Pancreas (tissue), 10 donors: ENCODE data around the gene REPS2. TPM values are rescaled to one million over a fixed set of nuclear protein-coding genes. Genes with fewer than 3 reads are reported as not detected.

Experiments used
- ATAC-seq, 4 donors: fragments of 200-7000 bp; cut with Tn5 transposase; one replicate each; pipeline versions ENCODE4 v1.8.0 to v1.9.1; 2020; ENCODE audit warnings: mild to moderate bottlenecking in 4 of 4, moderate library complexity in 4 of 4
- DNase-seq, 6 donors: peaks; one replicate each; pipeline ENCODE4 v3.0.0-alpha.2; 2020
- FAIRE-seq: peaks from 2 replicates; lab custom pipeline; 2012; peaks lifted over from hg19 to GRCh38; lab: Jason Lieb, UNC
- H3K27ac ChIP-seq, 4 donors: fragments of 200-600 bp; sonication (generic); 1 replicate in 3 of 4; 2 replicates in 1 of 4; pipeline versions ENCODE4 v1.5.0 to v1.8.0; 2020
- H3K27me3 ChIP-seq, 4 donors: fragments of 200-600 bp; one replicate each; pipeline ENCODE4 v1.8.0; 2021
- H3K36me3 ChIP-seq, 3 donors: fragments of 200-600 bp; sonication (generic) in 1 of 3; one replicate each; pipeline versions ENCODE4 v1.5.0 to v1.8.0; 2020 to 2021
- H3K4me1 ChIP-seq, 3 donors: fragments of 200-600 bp; one replicate each; pipeline ENCODE4 v1.8.0; 2021
- H3K4me3 ChIP-seq, 4 donors: fragments of 200-600 bp; sonication (generic) in 2 of 4; one replicate each; pipeline versions ENCODE4 v1.5.0 to v1.8.0; 2020 to 2021
- H3K9me3 ChIP-seq, 4 donors: fragments of 200-600 bp; one replicate each; pipeline ENCODE4 v1.8.0; 2021
- CTCF ChIP-seq, 4 donors: fragments of 200-600 bp; sonication (generic) in 3 of 4; IDR thresholded peaks; one replicate each; pipeline versions ENCODE4 v1.5.0 to v1.8.0; 2021; ENCODE audit warnings: antibody characterized with exemption in 4 of 4
- WGBS, 2 donors: extraction: QIAGEN DNeasy Blood & Tissue Kit; methylation state at CpG; one replicate each; pipeline ENCODE4 v1.1.7; 2013; 5-methylcytosine and 5-hydroxymethylcytosine counted together
- intact Hi-C, 3 donors: fragments of 100-400 bp; cut with DNase I; formaldehyde crosslinking; loops; one replicate each; pipeline versions ENCODE4 v1.11.1 to v1.14.2; 2022
- polyA plus RNA-seq, 2 donors: library from polyadenylated mRNA; stranded (reverse); fragments of 200-250 nt; gene quantifications; one replicate each; pipeline ENCODE4 v1.2.3, GENCODE V29; 2013
- total RNA-seq, 6 donors: library from RNA; stranded (reverse); fragmentation: NEBNext Ultra II Directional in 4 of 6; extraction: Animal tissue kit (Norgen Biotek cat#: 25700) in 4 of 6; gene quantifications; one replicate each; pipeline versions ENCODE4 v1.2.1 to v1.2.4, GENCODE V29; 2021 to 2023
- donor health status: healthy with polysubstance abuse.
- donor health status: DM: no; HTN: no; CAD: no; lungs with moderate emphysema.
- donor health status: DM: no; HTN: no; CAD: no.
- donor health status: control.
- donor health status: control.
- donor health status: Bipolar disorder and iron deficiency.
- donor health status: DM: yes; HTN: yes; CAD: no.
- donor health status: DM: no; HTN: no; CAD: no.
- donor health status: DM: no; HTN: no; CAD: no.
- donor health status: DM: yes; HTN: yes; CAD: no.

The REPS2 gene
- total and polyA plus RNA-seq, 8 donors = 5.2 to 29.3 (median 15.3) TPM

- Histone ChIP-seq H3K36me3 (no peaks in the 10 kb centered on the region), H3K4me3 (no peak overlapping the region), H3K27me3 (no peaks in the 10 kb centered on the region), H3K9me3 (no peaks in the 10 kb centered on the region), H3K4me1 (peaks cover 0 to 10% (median 4%) of the 10 kb centered on the region in 3 donors), H3K27ac (peak overlapping the region in 3 of 4 donors; percentile 40 to 65 (median 51))
- TF ChIP-seq CTCF (IDR thresholded peaks at IDR 0.05) = no peak
- peak; percentile 45 to 72 (median 63) for ATAC-seq
- FAIRE-seq = no peak
- no peak for DNase-seq
- intact Hi-C loops = no loop called here
Measured at GRCh38 chrX:17031827-17032226, 85.4 kb downstream of the REPS2 start.

GRCh38 chrX:17032351-17032750, 85.9 kb downstream of the REPS2 start:
- H3K9me3 ChIP-seq = no peaks in the 10 kb centered on the region
- intact Hi-C loops = no loop called here
- WGBS, 2 donors = 12 to 40% methylated on average over 4 of the region's 4 CpGs
- DNase-seq = peak in 4 of 6 donors; percentile 30 to 68 (median 35)
- H3K36me3 ChIP-seq = no peaks in the 10 kb centered on the region
- peak overlapping the region; percentile 11 to 65 (median 46) for H3K27ac ChIP-seq
- peaks cover 0 to 10% (median 4%) of the 10 kb centered on the region in 3 donors for H3K4me1 ChIP-seq
- ATAC-seq = peak; percentile 88 to 92 (median 89)
- FAIRE-seq = peak; percentile 9
- H3K27me3 ChIP-seq = no peaks in the 10 kb centered on the region
- no peak overlapping the region for H3K4me3 ChIP-seq
- TF ChIP-seq CTCF (IDR thresholded peaks at IDR 0.05) = no peak

- Histone ChIP-seq H3K4me1 (peaks cover 0 to 10% (median 4%) of the 10 kb centered on the region in 3 donors), H3K9me3 (no peaks in the 10 kb centered on the region), H3K36me3 (no peaks in the 10 kb centered on the region), H3K4me3 (no peak overlapping the region), H3K27me3 (no peaks in the 10 kb centered on the region), H3K27ac (peak overlapping the region in 1 of 4 donors; percentile 51)
- no peak for TF ChIP-seq CTCF (IDR thresholded peaks at IDR 0.05)
- DNase-seq = no peak
- intact Hi-C loops = no loop called here
- no peak for ATAC-seq
- FAIRE-seq = no peak
Measured at GRCh38 chrX:17033225-17033624, 86.8 kb downstream of the REPS2 start.

- no peak for FAIRE-seq
- no peak overlapping the region for H3K27ac ChIP-seq
Measured at GRCh38 chrX:17035111-17035510, 88.7 kb downstream of the REPS2 start.

More at GRCh38 chrX:17035111-17035510, 88.7 kb downstream of the REPS2 start:
- intact Hi-C loops = no loop called here
- Histone ChIP-seq H3K9me3 (no peaks in the 10 kb centered on the region), H3K36me3 (no peaks in the 10 kb centered on the region), H3K4me1 (peaks cover 0 to 10% (median 4%) of the 10 kb centered on the region in 3 donors), H3K4me3 (no peak overlapping the region), H3K27me3 (no peaks in the 10 kb centered on the region)
- WGBS, 2 donors = 96% methylated on average over 3 of the region's 3 CpGs
- DNase-seq (no peak), ATAC-seq (no peak)
- TF ChIP-seq CTCF (IDR thresholded peaks at IDR 0.05) = no peak
